PC-9 (cell line): Measurements from ENCODE around the gene SP1. TPM values are rescaled to one million over a fixed set of nuclear protein-coding genes. Genes with fewer than 3 reads are reported as not detected.
"Not testable (repeated sequence)": the region's sequence is repeated elsewhere in the genome, so short reads cannot be mapped to it uniquely, and the experiment has no call there.

Experiments
- Bru-seq: library from RNA; stranded (reverse); fragments of 400-500 nt; gene quantifications from one replicate; lab custom pipeline; 2021; lab: Mats Ljungman, UMichigan
- BruChase-seq, 2 experiments: library from RNA; stranded (reverse); fragments of 400-500 nt; gene quantifications; one replicate each; lab custom pipeline; 2021; lab: Mats Ljungman, UMichigan
- BruUV-seq: library from RNA; stranded (reverse); fragments of 400-500 nt; replicated peaks from 2 replicates; lab custom pipeline; 2021; lab: Mats Ljungman, UMichigan
- CTCF ChIA-PET: fragments of 300-600 bp; sonication (Branson Sonifier 250); formaldehyde crosslinking; loops from one replicate; lab custom pipeline; 2022; ENCODE audit warnings: antibody characterized with exemption; lab: Charles Lee
- POLR2A ChIA-PET: fragments of 300-600 bp; sonication (Branson Sonifier 250); formaldehyde crosslinking; loops from one replicate; lab custom pipeline; 2022; ENCODE audit warnings: antibody characterized with exemption; ENCODE audit not compliant: unreplicated experiment; lab: Charles Lee
- DNase-seq, 2 experiments: peaks; one replicate each; pipeline versions ENCODE4 v3.0.0 to v3.0.0-alpha.2; 2015 to 2022; ENCODE audit warnings: mixed read lengths in 1 of 2
- H2AFZ ChIP-seq: fragments of 200-600 bp; sonication (generic); 2 replicates; pipeline ENCODE4 v1.8.1; 2017; ENCODE audit warnings: antibody characterized with exemption
- H3F3A ChIP-seq: fragments of 200-600 bp; sonication (generic); 2 replicates; pipeline ENCODE4 v1.8.1; 2017; ENCODE audit warnings: antibody characterized with exemption, mild to moderate bottlenecking, low read depth; ENCODE audit not compliant: insufficient read depth
- H3K27ac ChIP-seq: fragments of 200-600 bp; sonication (generic); 2 replicates; pipeline ENCODE4 v1.6.1; 2016; ENCODE audit warnings: mixed run types
- H3K27me3 ChIP-seq: fragments of 200-600 bp; sonication (generic); 2 replicates; pipeline ENCODE4 v1.6.1; 2016; ENCODE audit warnings: low read depth, mixed run types; ENCODE audit not compliant: insufficient read depth
- H3K36me3 ChIP-seq: fragments of 200-600 bp; sonication (generic); 2 replicates; pipeline ENCODE4 v1.6.1; 2016; ENCODE audit warnings: low read depth, mixed run types
- H3K4me1 ChIP-seq: fragments of 200-600 bp; sonication (generic); replicated peaks from 2 replicates; pipeline ENCODE4 v1.6.1; 2016; ENCODE audit warnings: mixed run types; ENCODE audit not compliant: insufficient read depth
- H3K4me2 ChIP-seq: fragments of 200-600 bp; sonication (generic); 2 replicates; pipeline ENCODE4 v1.6.1; 2017; ENCODE audit warnings: mixed run types
- H3K4me3 ChIP-seq: fragments of 200-600 bp; sonication (generic); 2 replicates; pipeline ENCODE4 v1.6.1; 2016; ENCODE audit warnings: mixed run types
- H3K79me2 ChIP-seq: fragments of 200-600 bp; sonication (generic); 2 replicates; pipeline ENCODE4 v1.6.1; 2017; ENCODE audit warnings: low read depth, mixed run types
- H3K9me2 ChIP-seq: fragments of 200-600 bp; sonication (generic); 2 replicates; pipeline ENCODE4 v1.8.1; 2017; ENCODE audit warnings: mild to moderate bottlenecking; ENCODE audit not compliant: insufficient read depth
- H3K9me3 ChIP-seq: fragments of 200-600 bp; sonication (generic); 2 replicates; pipeline ENCODE4 v1.8.1; 2016; ENCODE audit warnings: low read depth; ENCODE audit not compliant: insufficient read depth
- H4K20me1 ChIP-seq: fragments of 200-600 bp; sonication (generic); 2 replicates; pipeline ENCODE4 v1.8.1; 2017; ENCODE audit not compliant: insufficient read depth
- CTCF ChIP-seq: fragments of 200-600 bp; sonication (generic); conservative IDR thresholded peaks from 2 replicates; pipeline ENCODE4 v1.6.1; 2017; ENCODE audit warnings: mixed run types, antibody characterized with exemption, mild to moderate bottlenecking, moderate library complexity
- EZH2 ChIP-seq: fragments of 200-600 bp; sonication (generic); IDR thresholded peaks from 2 replicates; pipeline ENCODE4 v1.8.0; 2017; ENCODE audit warnings: antibody characterized with exemption, low read depth
- intact Hi-C: fragments of 100-400 bp; cut with micrococcal nuclease; formaldehyde crosslinking; loops from one replicate; pipeline ENCODE4 v1.10.0; 2022; ENCODE audit not compliant: unreplicated experiment
- long read RNA-seq: library from polyadenylated mRNA; stranded (forward); transcript quantifications from one replicate; pipeline ENCODE4 v2.0.0, GENCODE V29; 2022
- total RNA-seq: library from RNA; stranded (reverse); gene quantifications from 2 replicates; pipeline ENCODE4 v1.2.3, GENCODE V29; 2021

SP1 gene
- total RNA-seq: 72.9 and 118 TPM in 2 replicates
- percentile 89 among the genes with signal in this experiment for Bru-seq, nascent RNA
- BruChase-seq, experiment 1, labeled RNA remaining after a 2-hour chase: percentile 95 among the genes with signal in this experiment
- percentile 97 among the genes with signal in this experiment for BruChase-seq, experiment 2, labeled RNA remaining after a 6-hour chase
- long read RNA-seq, partial matches to known transcripts: 9 of 21 reads
- long read RNA-seq, other reads (novel, unspliced or antisense): 11 of 21 reads

- peak; percentile 70 to 96 for DNase-seq
- peaks cover 44% of the 10 kb centered on the region for H3K79me2 ChIP-seq
- H4K20me1 ChIP-seq: peaks cover 12% of the 10 kb centered on the region
- H3K4me3 ChIP-seq: peak within 1 kb of the TSS; percentile 76
- no peak for TF ChIP-seq CTCF
- no peak for TF ChIP-seq EZH2
- BruUV-seq: no TSS peak
- H3K9me2 ChIP-seq: no peaks in the 10 kb centered on the region
- H3F3A ChIP-seq: peaks cover 25% of the 10 kb centered on the region
- CTCF ChIA-PET: interaction anchor here (1.2 to 4.4 kb wide), 3 partner anchors 28 to 59 kb away, joined by 6 to 24 read pairs (median 16); no protein-coding TSS in a partner anchor
- no peaks in the 10 kb centered on the region for H3K9me3 ChIP-seq
- intact Hi-C loops: loop anchor here (1.0 to 5.0 kb wide), 2 partner anchors 28 to 42 kb away; partner anchors contain the start of gene AMHR2
- POLR2A ChIA-PET: interaction anchor here (0.6 to 0.9 kb wide), 6 partner anchors 13 to 435 kb away, joined by 3 to 8 read pairs (median 4); partner anchors contain the start of gene AAAS
- H3K4me2 ChIP-seq: peak within 1 kb of the TSS; percentile 97
- peak within 1 kb of the TSS; percentile 85 for H2AFZ ChIP-seq
- H3K4me1 ChIP-seq: peaks cover 47% of the 10 kb centered on the region
- peak within 1 kb of the TSS; percentile 97 for H3K27ac ChIP-seq
- H3K27me3 ChIP-seq: no peaks in the 10 kb centered on the region
- peaks cover 22% of the 10 kb centered on the region for H3K36me3 ChIP-seq
Measured at GRCh38 chr12:53380104-53380793, at the start of gene SP1. TSS of gene SP1 (plus strand) at chr12:53380176. CDS start at chr12:53380292, 116 bp downstream.

- DNase-seq: no peak
- Histone ChIP-seq H3K4me3 (no peak overlapping the region), H3K9me2 (no peaks in the 10 kb centered on the region), H3K4me2 (no peak overlapping the region), H3K79me2 (no peaks in the 10 kb centered on the region), H3K36me3 (no peaks in the 10 kb centered on the region), H3K4me1 (no peaks in the 10 kb centered on the region), H3K27me3 (peaks cover 12% of the 10 kb centered on the region; the same call in 1 of the 2 replicates), H2AFZ (no peak overlapping the region), H4K20me1 (no peaks in the 10 kb centered on the region), H3F3A (peaks cover 5% of the 10 kb centered on the region), H3K27ac (no peak overlapping the region), H3K9me3 (no peaks in the 10 kb centered on the region)
- BruUV-seq: no TSS peak
- ChIA-PET CTCF (no interaction called here), POLR2A (interaction anchor here (0.7 kb wide), 1 partner anchor 1306 kb away, joined by 12 read pairs; no protein-coding TSS in a partner anchor)
- TF ChIP-seq EZH2: no peak
- no peak for TF ChIP-seq CTCF
- intact Hi-C loops: no loop called here
Measured at GRCh38 chr12:53330671-53331070, 49.3 kb upstream of the SP1 start.

- H3K9me3 ChIP-seq, DNase-seq, H2AFZ ChIP-seq, H3K4me3 ChIP-seq, H4K20me1 ChIP-seq, H3K79me2 ChIP-seq, BruUV-seq, H3K27ac ChIP-seq, H3K36me3 ChIP-seq, H3K9me2 ChIP-seq, H3K4me1 ChIP-seq, H3K4me2 ChIP-seq, intact Hi-C loops, H3F3A ChIP-seq: not testable (repeated sequence)
- peaks cover 27% of the 10 kb centered on the region for H3K27me3 ChIP-seq
- ChIA-PET CTCF (interaction anchor here (0.6 to 0.9 kb wide), 2 partner anchors 305 to 460 kb away, joined by 3 to 4 read pairs; no protein-coding TSS in a partner anchor), POLR2A (interaction anchor here (0.6 kb wide), 1 partner anchor 57 kb away, joined by 4 read pairs; no protein-coding TSS in a partner anchor)
Measured at GRCh38 chr12:53332339-53332738, 47.6 kb upstream of the SP1 start.
